Right cardiac atrium (tissue), 5 donors: Measurements from ENCODE around the gene DCUN1D4. TPM values are rescaled to one million over a fixed set of nuclear protein-coding genes. Genes with fewer than 3 reads are reported as not detected.
"Not testable (repeated sequence)": the region's sequence is repeated elsewhere in the genome, so short reads cannot be mapped to it uniquely, and the experiment has no call there.

ENCODE experiments used
- ATAC-seq, 2 donors: fragments of 200-7000 bp; cut with Tn5 transposase; one replicate each; pipeline versions ENCODE4 v1.8.0 to v1.9.1; 2020; ENCODE audit warnings: moderate library complexity in 2 of 2, mild to moderate bottlenecking in 1 of 2
- DNase-seq, 3 donors: peaks; one replicate each; pipeline ENCODE4 v3.0.0-alpha.2; 2020
- H3K27ac ChIP-seq: one replicate; pipeline ENCODE4 v1.5.1; 2013; ENCODE audit warnings: mild to moderate bottlenecking, low read length, control low read depth, moderate library complexity
- H3K27me3 ChIP-seq: one replicate; pipeline ENCODE4 v1.6.1; 2013; ENCODE audit not compliant: control insufficient read depth, insufficient read depth
- H3K4me1 ChIP-seq: one replicate; pipeline ENCODE4 v1.6.1; 2013; ENCODE audit warnings: low read length; ENCODE audit not compliant: control insufficient read depth, insufficient read depth
- H3K4me3 ChIP-seq: one replicate; pipeline ENCODE4 v1.5.1; 2013; ENCODE audit warnings: low read length, control low read depth
- H3K9me3 ChIP-seq: one replicate; pipeline ENCODE4 v1.6.1; 2013; ENCODE audit warnings: low read length; ENCODE audit not compliant: control insufficient read depth
- WGBS: extraction: QIAGEN DNeasy Blood & Tissue Kit; methylation state at CpG from one replicate; pipeline ENCODE4 v1.1.7; 2013; 5-methylcytosine and 5-hydroxymethylcytosine counted together
- intact Hi-C, 4 donors: fragments of 100-400 bp; cut with DNase I; formaldehyde crosslinking; loops; one replicate each; pipeline versions ENCODE4 v1.11.0 to v1.14.0; 2022 to 2023
- polyA plus RNA-seq: library from polyadenylated mRNA; stranded (reverse); fragments of 200-250 nt; gene quantifications from one replicate; pipeline ENCODE4 v1.2.3, GENCODE V29; 2013
- total RNA-seq, 4 donors: library from RNA; stranded (reverse); fragmentation: NEBNext Ultra II Directional; extraction: Animal tissue kit (Norgen Biotek cat#: 25700); gene quantifications; one replicate each; pipeline ENCODE4 v1.2.1, GENCODE V29; 2021
- donor health status: healthy with polysubstance abuse.
- donor health status: DM: no; HTN: yes; CAD: no.
- donor health status: DM: no; HTN: no; CAD: no.
- donor health status: DM: no; HTN: yes; CAD: no; lungs with severe emphysema.
- donor health status: DM: yes; HTN: yes; CAD: no.

The DCUN1D4 gene
- total and polyA plus RNA-seq, 5 donors: 15.4 to 60.6 (median 54.8) TPM

DNA sequence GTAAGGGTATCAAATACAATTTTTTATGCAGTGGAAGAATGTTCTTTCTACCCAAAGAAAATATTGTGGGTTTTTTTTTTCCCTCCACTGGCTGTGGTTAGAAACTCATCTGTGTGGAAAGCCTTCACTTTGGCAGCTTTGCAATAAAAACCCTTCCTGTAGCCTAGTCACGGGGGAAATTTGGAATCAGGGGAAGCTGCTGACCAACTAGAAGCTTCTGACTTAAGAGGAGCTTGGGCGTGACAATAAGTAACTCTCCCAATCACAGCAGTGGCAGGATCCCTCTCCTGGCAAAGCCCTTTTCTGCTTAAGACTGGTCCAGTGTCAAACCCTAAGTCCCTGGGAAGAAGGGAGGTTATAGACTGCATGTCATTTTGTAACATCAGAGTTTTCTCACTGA, 89.3 kb downstream of the DCUN1D4 start:
- intact Hi-C loops: no loop called here
- Histone ChIP-seq H3K9me3 (no peaks in the 10 kb centered on the region), H3K4me1 (no peaks in the 10 kb centered on the region), H3K27me3 (no peaks in the 10 kb centered on the region), H3K4me3 (no peak overlapping the region), H3K27ac (no peak overlapping the region)
- DNase-seq (peak in 2 of 3 donors; percentile 18 to 55), ATAC-seq (peak; percentile 61 to 66)
- 30% methylated on average over 2 of the region's 2 CpGs for WGBS

DNA sequence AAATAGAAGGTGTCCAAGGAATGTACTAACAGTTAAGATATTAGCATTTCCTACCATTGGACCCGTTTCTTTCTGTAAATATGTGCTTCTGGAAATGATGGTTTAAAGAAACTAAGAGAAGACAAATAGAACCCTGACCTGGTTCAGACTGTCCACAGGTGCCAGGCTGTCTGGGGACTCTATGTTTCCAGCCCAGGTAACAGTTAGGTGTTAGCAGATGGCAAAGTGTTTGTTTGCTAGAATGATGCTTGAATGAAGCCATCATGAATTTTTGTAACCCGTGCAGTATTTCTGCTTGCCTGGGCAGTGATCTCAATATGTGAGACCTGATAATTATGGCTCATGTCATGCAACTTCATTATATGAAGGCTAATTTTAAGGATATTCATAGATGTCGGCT, 89.7 kb downstream of the DCUN1D4 start:
- Histone ChIP-seq H3K27me3 (no peaks in the 10 kb centered on the region), H3K4me1 (no peaks in the 10 kb centered on the region), H3K9me3 (no peaks in the 10 kb centered on the region), H3K27ac (no peak overlapping the region), H3K4me3 (no peak overlapping the region)
- intact Hi-C loops: no loop called here
- ATAC-seq: no peak
- no peak for DNase-seq
- 64% methylated on average over 3 of the region's 3 CpGs for WGBS

DNA sequence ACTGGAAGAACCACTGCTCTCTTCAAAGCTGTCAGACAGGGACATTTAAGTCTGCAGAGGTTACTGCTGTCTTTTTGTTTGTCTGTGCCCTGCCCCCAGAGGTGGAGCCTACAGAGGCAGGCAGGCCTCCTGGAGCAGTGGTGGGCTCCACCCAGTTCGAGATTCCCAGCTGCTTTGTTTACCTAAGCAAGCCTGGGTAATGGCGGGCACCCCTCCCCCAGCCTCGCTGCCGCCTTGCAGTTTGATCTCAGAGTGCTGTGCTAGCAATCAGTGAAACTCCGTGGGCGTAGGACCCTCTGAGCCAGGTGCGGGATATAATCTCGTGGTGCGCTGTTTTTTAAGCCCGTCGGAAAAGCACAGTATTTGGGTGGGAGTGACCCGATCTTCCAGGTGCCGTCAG, 97.5 kb downstream of the DCUN1D4 start:
- 90% methylated on average over 13 of the region's 13 CpGs for WGBS

DNA sequence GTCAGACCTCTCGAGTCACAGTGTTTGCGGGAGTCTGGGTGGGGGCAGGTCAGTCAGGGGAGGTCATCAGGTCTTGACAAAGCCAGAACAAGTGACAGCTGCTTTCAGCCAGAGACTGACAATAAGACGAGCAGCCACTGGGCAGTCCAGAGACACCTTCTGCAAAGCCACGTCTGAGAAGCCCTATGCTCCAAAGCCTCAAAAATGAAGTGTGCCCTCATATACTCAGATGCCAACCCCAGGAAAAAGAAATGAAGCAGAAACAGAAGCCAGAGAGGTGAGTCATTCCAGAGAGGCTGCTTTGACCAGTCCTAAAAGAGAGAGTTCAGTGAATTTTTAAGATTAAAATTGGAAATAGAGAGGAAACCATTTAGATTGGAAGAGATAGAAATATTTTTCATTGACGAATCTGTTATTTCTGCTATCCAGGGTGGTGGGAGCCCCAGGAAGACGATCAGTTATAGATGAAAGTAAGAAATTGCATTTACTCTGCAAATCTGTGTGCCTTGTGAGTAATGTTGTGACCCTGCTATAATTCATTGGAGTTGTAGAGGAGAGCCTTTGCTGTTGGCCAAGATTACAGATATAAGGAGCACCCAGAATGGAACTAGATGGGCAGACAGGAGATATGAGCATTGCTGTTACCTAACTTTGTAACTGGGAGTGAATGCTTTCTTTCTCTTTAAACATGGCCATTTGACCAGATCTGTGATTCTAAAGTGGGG, 99.3 kb downstream of the DCUN1D4 start:
- 71% methylated on average over 6 of the region's 6 CpGs for WGBS

More for the DNA sequence above, 97.5 kb downstream of the DCUN1D4 start:
- H3K4me1 ChIP-seq, H3K27me3 ChIP-seq, ATAC-seq, intact Hi-C loops, DNase-seq, H3K9me3 ChIP-seq, H3K27ac ChIP-seq, H3K4me3 ChIP-seq: not testable (repeated sequence)

DNA sequence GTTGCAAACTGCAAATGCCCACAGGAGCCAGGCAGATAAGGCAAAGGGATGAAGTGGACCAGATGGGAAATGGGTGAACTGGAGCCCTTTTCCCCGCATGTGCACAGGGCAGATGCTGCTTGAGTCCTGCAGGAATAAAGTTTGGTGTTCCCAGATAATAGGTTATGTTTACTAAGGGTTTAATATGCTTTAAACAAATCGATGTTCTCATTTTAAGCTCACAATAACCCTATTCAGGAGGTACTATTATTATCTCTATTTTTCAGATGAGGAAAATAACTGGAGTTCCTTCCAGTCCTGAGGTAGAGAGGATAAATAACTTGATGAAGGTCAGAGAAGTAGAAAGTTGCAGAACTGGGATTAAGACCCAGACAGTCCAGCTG, 99.9 kb downstream of the DCUN1D4 start:
- Histone ChIP-seq H3K27ac (no peak overlapping the region), H3K4me1 (no peaks in the 10 kb centered on the region), H3K27me3 (no peaks in the 10 kb centered on the region), H3K4me3 (no peak overlapping the region), H3K9me3 (no peaks in the 10 kb centered on the region)
- intact Hi-C loops: no loop called here
- no peak for ATAC-seq
- no peak for DNase-seq
- WGBS: 81% methylated on average over 2 of the region's 2 CpGs

More for the DNA sequence above, 99.3 kb downstream of the DCUN1D4 start:
- no peak for DNase-seq
- Histone ChIP-seq H3K27me3 (no peaks in the 10 kb centered on the region), H3K9me3 (no peaks in the 10 kb centered on the region), H3K4me3 (no peak overlapping the region), H3K27ac (no peak overlapping the region), H3K4me1 (no peaks in the 10 kb centered on the region)
- no peak for ATAC-seq
- intact Hi-C loops: no loop called here

DNA sequence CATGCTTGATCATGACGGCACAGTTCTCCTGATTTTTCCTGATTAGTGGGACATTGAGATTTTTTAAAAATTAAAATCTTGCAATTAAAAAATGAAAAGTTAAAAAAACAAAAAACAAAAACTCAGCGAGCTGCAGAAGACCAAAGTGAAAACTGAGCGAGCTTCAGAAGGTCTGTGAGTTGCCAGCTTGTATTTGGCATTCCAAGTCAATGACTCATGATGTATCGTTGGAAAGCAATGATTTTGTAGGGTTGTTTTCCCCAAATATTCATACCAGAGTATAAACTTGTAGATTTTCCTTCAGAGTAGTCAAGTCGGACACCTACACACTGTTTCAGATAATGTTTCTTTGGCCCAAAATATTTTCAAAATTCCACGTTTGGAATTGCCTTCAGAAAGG, 100.3 kb downstream of the DCUN1D4 start:
- no peaks in the 10 kb centered on the region for H3K4me1 ChIP-seq
- H3K27ac ChIP-seq: no peak overlapping the region
- no peak overlapping the region for H3K4me3 ChIP-seq
- no peak for ATAC-seq
- intact Hi-C loops: no loop called here
- H3K9me3 ChIP-seq: no peaks in the 10 kb centered on the region
- 67% methylated on average over 6 of the region's 6 CpGs for WGBS
- H3K27me3 ChIP-seq: no peaks in the 10 kb centered on the region
- DNase-seq: no peak

DNA sequence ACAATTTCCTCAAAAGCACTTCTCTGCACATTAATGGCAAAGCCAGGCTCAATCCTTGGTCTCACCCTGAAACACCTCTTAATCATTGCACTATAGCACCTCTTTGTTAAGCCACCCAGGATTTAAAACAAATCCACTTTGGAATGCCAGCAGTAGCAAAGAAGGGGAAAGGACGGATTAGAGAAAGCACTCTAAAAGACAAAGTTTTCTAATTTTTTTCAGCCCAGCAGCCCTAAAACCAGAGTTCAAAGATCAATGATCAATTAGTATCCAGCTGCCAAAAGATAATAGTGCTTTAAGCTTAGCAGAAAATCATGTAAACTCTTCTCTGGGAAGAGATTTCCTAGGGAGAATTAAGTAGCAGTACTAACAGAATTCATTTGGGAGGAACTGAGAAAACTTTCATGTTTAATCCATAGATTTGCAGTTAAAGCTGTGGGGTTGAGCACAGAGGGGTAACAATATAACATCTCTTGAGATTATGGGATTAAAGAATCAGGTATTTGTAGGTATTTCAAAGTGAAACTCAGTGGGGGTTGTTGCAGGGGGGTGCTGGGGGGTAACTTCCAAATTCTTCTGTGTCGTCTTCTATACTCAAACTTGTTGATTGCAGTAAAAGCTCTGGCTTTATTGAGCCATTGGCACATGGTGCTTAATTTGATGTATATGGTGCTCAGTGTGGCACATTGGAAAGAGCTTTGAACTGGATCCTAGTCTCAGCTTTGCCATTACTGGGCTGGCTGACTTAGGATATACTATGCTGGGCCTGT, 115.4 kb downstream of the DCUN1D4 start:
- H3K27ac ChIP-seq: no peak overlapping the region
- DNase-seq: no peak
- intact Hi-C loops: no loop called here

DNA sequence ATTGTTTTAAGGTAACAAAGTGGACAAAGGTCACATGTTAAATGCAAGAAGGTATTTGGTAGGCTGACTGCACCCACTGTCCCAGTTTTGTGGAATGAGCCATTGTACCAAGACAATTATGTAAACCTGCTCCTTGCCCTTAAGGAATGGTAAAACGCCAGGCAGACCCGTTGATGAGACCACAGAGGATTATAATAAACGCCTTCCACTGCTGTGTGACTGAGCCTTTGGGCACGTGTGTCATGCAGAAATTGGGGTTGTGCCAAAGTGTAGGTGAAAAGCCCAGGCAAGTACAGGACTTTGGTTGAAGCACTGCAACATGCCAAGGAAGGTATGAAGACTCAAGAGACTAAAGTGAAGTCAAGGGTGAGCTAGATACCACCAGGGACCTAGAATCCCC, 117.5 kb downstream of the DCUN1D4 start:
- ATAC-seq: no peak
- no peak overlapping the region for H3K4me3 ChIP-seq
- H3K9me3 ChIP-seq: no peaks in the 10 kb centered on the region
- intact Hi-C loops: no loop called here
- no peak overlapping the region for H3K27ac ChIP-seq
- H3K4me1 ChIP-seq: no peaks in the 10 kb centered on the region
- WGBS: 70% methylated on average over 4 of the region's 4 CpGs
- no peaks in the 10 kb centered on the region for H3K27me3 ChIP-seq
- DNase-seq: no peak

More for the DNA sequence above, 115.4 kb downstream of the DCUN1D4 start:
- no peak for ATAC-seq
- Histone ChIP-seq H3K4me3 (no peak overlapping the region), H3K27me3 (no peaks in the 10 kb centered on the region), H3K4me1 (no peaks in the 10 kb centered on the region), H3K9me3 (no peaks in the 10 kb centered on the region)
- WGBS: 56% methylated on average over 2 of the region's 2 CpGs

DNA sequence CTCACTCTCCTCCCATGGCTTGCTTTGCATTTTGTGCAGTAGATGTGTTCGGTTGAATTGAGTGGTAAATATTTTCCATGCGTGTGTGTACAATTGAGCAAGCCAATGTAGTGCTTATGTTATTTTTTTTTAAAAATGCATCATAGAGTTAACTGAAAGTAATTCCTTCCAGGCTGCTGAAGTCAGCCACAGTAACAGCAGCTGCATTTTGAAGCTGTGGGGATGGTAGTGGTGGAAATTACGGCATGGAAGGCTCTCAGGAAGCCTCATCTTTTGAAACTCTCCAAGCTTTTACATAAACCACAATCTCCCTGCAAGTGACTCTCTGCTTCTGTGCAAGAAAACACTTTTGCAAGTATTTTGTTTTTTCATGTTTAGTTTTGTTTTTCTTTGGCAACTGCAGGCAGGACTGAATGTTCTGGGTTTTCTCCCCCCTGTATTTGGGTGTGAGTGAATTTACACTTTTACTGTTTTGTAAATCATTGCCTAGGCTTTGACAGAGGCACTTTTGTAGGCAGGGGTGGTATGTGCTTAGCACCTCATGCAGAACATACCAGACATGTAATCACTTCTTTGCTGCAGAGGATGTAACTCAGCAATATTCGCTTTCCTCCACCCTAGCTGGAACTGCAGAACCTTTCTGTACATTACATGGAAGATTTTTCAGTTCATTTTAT, 121.0 kb downstream of the DCUN1D4 start:
- ATAC-seq (peak in 1 of 2 donors; percentile 41), DNase-seq (no peak)
- Histone ChIP-seq H3K27ac (no peak overlapping the region), H3K27me3 (no peaks in the 10 kb centered on the region), H3K4me1 (no peaks in the 10 kb centered on the region), H3K4me3 (no peak overlapping the region), H3K9me3 (no peaks in the 10 kb centered on the region)
- intact Hi-C loops: no loop called here
- WGBS: 75% methylated on average over 4 of the region's 4 CpGs

DNA sequence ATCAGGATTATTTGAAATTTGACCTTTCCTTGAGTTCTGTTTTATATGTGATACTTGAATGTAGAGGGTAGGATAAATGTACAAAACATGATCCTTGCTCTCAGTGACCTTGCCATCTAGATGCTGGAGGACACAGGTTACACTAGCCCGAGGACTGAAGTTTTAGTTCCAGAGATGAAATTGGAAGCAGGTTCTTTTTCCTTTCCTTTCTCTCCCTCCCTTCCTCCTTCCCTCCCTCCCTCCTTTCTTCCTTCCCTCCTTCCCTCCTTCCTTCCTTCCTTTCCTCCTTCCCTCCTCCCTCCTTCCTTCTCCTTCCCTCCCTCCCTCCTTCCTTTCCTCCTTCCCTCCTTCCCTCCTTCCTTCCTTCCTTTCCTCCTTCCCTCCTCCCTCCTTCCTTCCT, 122.9 kb downstream of the DCUN1D4 start:
- ATAC-seq (no peak), DNase-seq (no peak)
- 89% methylated on average over 1 of the region's 1 CpG for WGBS
- Histone ChIP-seq H3K4me3 (no peak overlapping the region), H3K27me3 (no peaks in the 10 kb centered on the region), H3K9me3 (no peaks in the 10 kb centered on the region), H3K27ac (no peak overlapping the region), H3K4me1 (no peaks in the 10 kb centered on the region)
- intact Hi-C loops: no loop called here
